Endothelial cell of umbilical vein (primary cell): ENCODE data around the gene PMIS2. TPM values are rescaled to one million over a fixed set of nuclear protein-coding genes. Genes with fewer than 3 reads are reported as not detected.
A peak's percentile ranks its signal among the peaks of the same experiment; 100 is the strongest.

Source experiments
- BruUV-seq: library from RNA; stranded (reverse); fragments of 400-500 nt; replicated peaks from 2 replicates; lab custom pipeline; 2021; lab: Mats Ljungman, UMichigan
- CTCF ChIA-PET: fragments of 300-600, 350-600 bp; sonication (Branson Sonifier 250); formaldehyde crosslinking; loops from one replicate; lab custom pipeline; 2021; ENCODE audit warnings: antibody characterized with exemption, inconsistent platforms; lab: Charles Lee
- POLR2A ChIA-PET: fragments of 300-600, 350-600 bp; sonication (Branson Sonifier 250); formaldehyde crosslinking; loops from one replicate; lab custom pipeline; 2021; ENCODE audit warnings: antibody characterized with exemption, inconsistent platforms; lab: Charles Lee
- DNase-seq: peaks from one replicate; pipeline ENCODE4 v3.0.0-alpha.2; 2011; ENCODE audit warnings: low read depth, low spot score
- FAIRE-seq: peaks from 2 replicates; lab custom pipeline; 2011; peaks lifted over from hg19 to GRCh38; lab: Jason Lieb, UNC
- H2AFZ ChIP-seq: 2 replicates; pipeline ENCODE4 v1.6.0; 2012; ENCODE audit warnings: low read depth, low read length, control low read depth, inconsistent platforms
- H3K27ac ChIP-seq: 2 replicates; pipeline ENCODE4 v1.5.1; 2011; ENCODE audit warnings: low read depth, mild to moderate bottlenecking, control low read depth, low read length, moderate library complexity; ENCODE audit not compliant: insufficient read depth
- H3K27me3 ChIP-seq, 2 experiments: 2 replicates each; pipeline versions ENCODE4 v1.6.0 to v1.6.1; 2011; ENCODE audit warnings: low read length in 2 of 2, mixed read lengths in 1 of 2; ENCODE audit not compliant: control insufficient read depth in 2 of 2, insufficient read depth in 2 of 2
- H3K36me3 ChIP-seq, 2 experiments: 2 replicates in 1 of 2; 3 replicates in 1 of 2; pipeline ENCODE4 v1.5.1; 2011; ENCODE audit warnings: low read length in 2 of 2, mild to moderate bottlenecking in 1 of 2, moderate library complexity in 1 of 2; ENCODE audit not compliant: control insufficient read depth in 2 of 2, insufficient read depth in 2 of 2; ENCODE audit errors: extremely low read depth in 1 of 2
- H3K4me1 ChIP-seq: 3 replicates; pipeline ENCODE4 v1.5.1; 2011; ENCODE audit warnings: mild to moderate bottlenecking, low read length; ENCODE audit not compliant: control insufficient read depth, insufficient read depth; ENCODE audit errors: extremely low read depth
- H3K4me2 ChIP-seq: 2 replicates; pipeline ENCODE4 v1.6.1; 2011; ENCODE audit warnings: low read length, control low read depth, mixed read lengths; ENCODE audit not compliant: insufficient read depth
- H3K4me3 ChIP-seq, 3 experiments: fragments of 200-600 bp in 1 of 3; sonication (generic), shearing (Covaris generic) in 1 of 3; replicated peaks in 1 of 3; 2 replicates each; pipeline ENCODE4 v1.5.1; 2011 to 2016; ENCODE audit warnings: control low read depth in 3 of 3, low read length in 3 of 3, mild to moderate bottlenecking in 2 of 3, inconsistent platforms in 1 of 3, low read depth in 1 of 3, moderate library complexity in 1 of 3; ENCODE audit not compliant: insufficient read depth in 1 of 3
- H3K79me2 ChIP-seq: 2 replicates; pipeline ENCODE4 v1.6.0; 2012; ENCODE audit warnings: low read length, inconsistent platforms; ENCODE audit not compliant: control insufficient read depth, insufficient read depth
- H3K9ac ChIP-seq: replicated peaks from 2 replicates; pipeline ENCODE3; 2011; ENCODE audit warnings: low read length, control low read depth; ENCODE audit not compliant: insufficient read depth; ENCODE audit errors: extremely low read depth
- H3K9me1 ChIP-seq: replicated peaks from 3 replicates; pipeline ENCODE4 v1.6.0; 2011; ENCODE audit warnings: mild to moderate bottlenecking, low read length; ENCODE audit not compliant: control insufficient read depth, insufficient read depth; ENCODE audit errors: extremely low read depth
- H3K9me3 ChIP-seq: replicated peaks from 2 replicates; pipeline ENCODE4 v1.5.1; 2012; ENCODE audit warnings: low read length, inconsistent platforms; ENCODE audit not compliant: control insufficient read depth, insufficient read depth
- H4K20me1 ChIP-seq: replicated peaks from 2 replicates; pipeline ENCODE3; 2011; ENCODE audit warnings: mild to moderate bottlenecking, low read length; ENCODE audit not compliant: control insufficient read depth, insufficient read depth; ENCODE audit errors: extremely low read depth
- EZH2 ChIP-seq: IDR thresholded peaks from 2 replicates; pipeline ENCODE4 v1.6.1; 2012; ENCODE audit warnings: borderline replicate concordance, low read depth, mild to moderate bottlenecking, moderate library complexity, low read length, inconsistent platforms; ENCODE audit not compliant: severe bottlenecking
- FOS ChIP-seq: IDR thresholded peaks from 2 replicates; pipeline ENCODE4 v1.6.1; 2011; ENCODE audit warnings: mild to moderate bottlenecking, low read length, moderate library complexity, borderline replicate concordance; ENCODE audit not compliant: insufficient read depth
- GATA2 ChIP-seq: IDR thresholded peaks from 2 replicates; pipeline ENCODE4 v1.7.0; 2011; ENCODE audit warnings: low read depth, mild to moderate bottlenecking, moderate library complexity, mixed read lengths, low read length; ENCODE audit not compliant: insufficient read length, insufficient read depth
- JUN ChIP-seq: IDR thresholded peaks from 2 replicates; pipeline ENCODE4 v1.6.1; 2011; ENCODE audit warnings: borderline replicate concordance, low read depth; ENCODE audit not compliant: insufficient read length, insufficient read depth
- MAX ChIP-seq: IDR thresholded peaks from 2 replicates; pipeline ENCODE4 v1.6.1; 2011; ENCODE audit not compliant: insufficient read depth, insufficient read length
- MYC ChIP-seq: IDR thresholded peaks from one replicate; pipeline ENCODE4 v1.6.1; 2011; ENCODE audit warnings: mild to moderate bottlenecking, low read depth, low read length
- POLR2A ChIP-seq: IDR thresholded peaks from 2 replicates; pipeline ENCODE4 v1.6.1; 2012; ENCODE audit warnings: low read depth, mild to moderate bottlenecking, control low read depth, low read length
- POLR2AphosphoS5 ChIP-seq: IDR thresholded peaks from 2 replicates; pipeline ENCODE4 v1.6.1; 2012; ENCODE audit warnings: low read depth, mild to moderate bottlenecking, control low read depth, low read length, moderate library complexity; ENCODE audit not compliant: insufficient read depth
- dilution Hi-C: fragments of 300-500 bp; cut with MboI; formaldehyde crosslinking; loops from one replicate; pipeline ENCODE4 v1.15.0; 2019; ENCODE audit warnings: low sequenced_read_pairs; ENCODE audit not compliant: extremely low pct_ligation_motif_present
- intact Hi-C: fragments of 100-400 bp; cut with micrococcal nuclease; formaldehyde crosslinking; loops from one replicate; pipeline ENCODE4 v1.10.0; 2022
- polyA plus RNA-seq, 4 experiments: library from polyadenylated mRNA; depleted of rRNA in 3 of 4; stranded (reverse) in 3 of 4; unstranded in 1 of 4; fragments of >200 nt; gene quantifications; 2 replicates each; pipeline versions ENCODE4 v1.2.1 to v1.2.3, GENCODE V29; 2011 to 2012; ENCODE audit warnings: missing spikeins in 1 of 4
- total RNA-seq: library from RNA; stranded (reverse); gene quantifications from 2 replicates; pipeline ENCODE4 v1.2.3, GENCODE V29; 2021
- TF ChIP-seq, protein P1 (sequence below), 2 donors: IDR thresholded peaks; 1 replicate in 1 of 2; 2 replicates in 1 of 2; pipeline ENCODE4 v1.5.1; 2011; ENCODE audit warnings: low read length in 2 of 2, mild to moderate bottlenecking in 2 of 2, moderate library complexity in 2 of 2, control low read depth in 1 of 2, inconsistent platforms in 1 of 2, low read depth in 1 of 2; ENCODE audit not compliant: insufficient read depth in 1 of 2; ENCODE audit errors: extremely low read depth in 1 of 2

The PMIS2 gene
- total and polyA plus RNA-seq, 2 donors (not counting 3 experiments of a cell fraction or from before 2014, with no cell fraction given), result not detected

GRCh38 chr19:35546532-35546931, 39.4 kb upstream of the PMIS2 start:
- intact Hi-C loops, result loop anchor here (5.0 kb wide), 2 partner anchors 81 to 146 kb away; partner anchors contain the start of gene RBM42
- Histone ChIP-seq H3K27ac (no peak overlapping the region), H3K36me3 (no peaks in the 10 kb centered on the region), H2AFZ (peak overlapping the region; percentile 81), H3K4me1 (peaks cover 16% of the 10 kb centered on the region), H3K4me3 (peak overlapping the region in 1 of 3 experiments; percentile 88), H4K20me1 (no peaks in the 10 kb centered on the region), H3K9me3 (no peaks in the 10 kb centered on the region), H3K27me3 (no peaks in the 10 kb centered on the region), H3K79me2 (peaks cover 15% of the 10 kb centered on the region), H3K9me1 (no peaks in the 10 kb centered on the region), H3K9ac (peak overlapping the region; percentile 58), H3K4me2 (peak overlapping the region; percentile 88)
- TF ChIP-seq, protein P1, sequence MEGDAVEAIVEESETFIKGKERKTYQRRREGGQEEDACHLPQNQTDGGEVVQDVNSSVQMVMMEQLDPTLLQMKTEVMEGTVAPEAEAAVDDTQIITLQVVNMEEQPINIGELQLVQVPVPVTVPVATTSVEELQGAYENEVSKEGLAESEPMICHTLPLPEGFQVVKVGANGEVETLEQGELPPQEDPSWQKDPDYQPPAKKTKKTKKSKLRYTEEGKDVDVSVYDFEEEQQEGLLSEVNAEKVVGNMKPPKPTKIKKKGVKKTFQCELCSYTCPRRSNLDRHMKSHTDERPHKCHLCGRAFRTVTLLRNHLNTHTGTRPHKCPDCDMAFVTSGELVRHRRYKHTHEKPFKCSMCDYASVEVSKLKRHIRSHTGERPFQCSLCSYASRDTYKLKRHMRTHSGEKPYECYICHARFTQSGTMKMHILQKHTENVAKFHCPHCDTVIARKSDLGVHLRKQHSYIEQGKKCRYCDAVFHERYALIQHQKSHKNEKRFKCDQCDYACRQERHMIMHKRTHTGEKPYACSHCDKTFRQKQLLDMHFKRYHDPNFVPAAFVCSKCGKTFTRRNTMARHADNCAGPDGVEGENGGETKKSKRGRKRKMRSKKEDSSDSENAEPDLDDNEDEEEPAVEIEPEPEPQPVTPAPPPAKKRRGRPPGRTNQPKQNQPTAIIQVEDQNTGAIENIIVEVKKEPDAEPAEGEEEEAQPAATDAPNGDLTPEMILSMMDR (IDR thresholded peaks at IDR 0.05; ENCODE audit: extremely low read depth in 1 of 2, insufficient read depth in 1 of 2, low read depth in 1 of 2, low read length in 2 of 2), result no peak
- TF ChIP-seq MYC (no peak), MAX (no peak), JUN (no peak), EZH2 (no peak), POLR2A (no peak), POLR2AphosphoS5 (no peak), FOS (no peak), GATA2 (no peak)
- ChIA-PET POLR2A (no interaction called here), CTCF (no interaction called here)
- dilution Hi-C loops, result no loop called here
- no peak for FAIRE-seq
- no peak for DNase-seq
- BruUV-seq, result no TSS peak
